ENCODE measurements around the gene HIVEP2.

GRCh38 chr6:142799639-142800038, 145.3 kb downstream of the HIVEP2 start:
- no peak for TF ChIP-seq CTCF (IDR thresholded peaks at IDR 0.05; ENCODE audit: insufficient read depth, low read length)
- TF ChIP-seq GABPA (IDR thresholded peaks at IDR 0.05; ENCODE audit: low read depth) = no peak
- no peak for TF ChIP-seq POLR2AphosphoS5 (IDR thresholded peaks at IDR 0.05; ENCODE audit: low read depth)

All from HL-60 (cell line).